Frontal cortex (tissue), 4 donors: ENCODE data around the gene RSBN1L. TPM values are rescaled to one million over a fixed set of nuclear protein-coding genes. Genes with fewer than 3 reads are reported as not detected.
"Not testable (repeated sequence)": the region's sequence is repeated elsewhere in the genome, so short reads cannot be mapped to it uniquely, and the experiment has no call there.

Source experiments
- DNase-seq, 2 donors: peaks; one replicate each; pipeline ENCODE4 v3.0.0; 2012; ENCODE audit warnings: low spot score in 2 of 2
- FAIRE-seq: peaks from 2 replicates; lab custom pipeline; 2012; peaks lifted over from hg19 to GRCh38; lab: Jason Lieb, UNC
- total RNA-seq: library from RNA; depleted of rRNA; stranded (reverse); fragments of >200 nt; gene quantifications from one replicate; pipeline ENCODE4 v1.2.3, GENCODE V29; 2014
- donor health status: control.
- donor health status: control.
- donor health status: control.

The RSBN1L gene
- total RNA-seq, 1 donor from 2014 or later, result 92.9 TPM

DNA sequence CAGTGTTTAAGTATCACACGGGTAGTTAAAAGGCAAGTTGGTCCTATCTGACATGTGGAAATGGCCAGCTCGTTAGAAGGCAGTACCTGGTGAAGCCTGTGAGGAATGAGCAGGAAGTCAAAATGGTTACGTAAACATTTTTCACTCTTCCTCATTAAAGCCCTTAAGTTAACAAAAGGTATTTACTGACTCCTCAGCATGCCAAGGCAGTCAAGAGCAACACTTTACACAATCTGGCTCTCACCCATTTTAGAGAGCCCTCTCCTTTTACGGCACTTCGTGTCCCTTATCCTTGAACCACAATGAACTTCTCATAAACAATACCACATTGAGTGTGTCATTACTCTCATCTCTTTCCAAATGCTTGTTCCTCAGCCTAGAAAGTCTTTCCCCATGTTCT, 11.0 kb upstream of the RSBN1L start:
- FAIRE-seq, result no peak
- DNase-seq, result no peak

DNA sequence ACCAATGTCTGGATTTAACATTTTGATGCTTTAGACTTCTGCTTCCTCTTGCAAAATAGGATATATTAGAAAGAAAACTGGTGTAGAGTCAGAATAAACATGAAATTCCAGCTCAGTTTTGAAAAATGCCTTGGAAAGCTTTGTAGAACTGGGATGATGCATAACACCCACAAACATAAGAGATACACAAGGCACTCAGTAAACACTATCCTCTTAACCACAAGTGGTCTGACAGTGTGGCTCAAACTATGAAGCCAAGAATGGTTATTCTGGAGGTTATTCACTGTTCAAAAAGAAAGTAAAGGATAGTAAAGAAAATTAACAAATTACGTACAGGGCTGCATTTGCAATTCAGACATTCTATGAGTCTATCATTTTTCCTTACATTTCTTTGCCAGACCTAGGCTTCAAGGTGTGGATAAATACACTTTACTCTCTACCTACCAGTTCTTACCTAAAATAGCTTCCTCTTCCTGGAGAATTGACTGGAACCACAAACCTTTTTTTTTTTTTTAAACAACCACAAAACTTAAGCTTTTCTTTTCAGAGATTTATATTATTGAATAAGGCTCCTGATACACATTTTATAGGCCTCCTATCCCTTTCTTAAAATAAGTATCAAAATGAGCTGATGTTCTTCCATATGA, 9.0 kb upstream of the RSBN1L start:
- no peak for FAIRE-seq
- DNase-seq, result no peak

DNA sequence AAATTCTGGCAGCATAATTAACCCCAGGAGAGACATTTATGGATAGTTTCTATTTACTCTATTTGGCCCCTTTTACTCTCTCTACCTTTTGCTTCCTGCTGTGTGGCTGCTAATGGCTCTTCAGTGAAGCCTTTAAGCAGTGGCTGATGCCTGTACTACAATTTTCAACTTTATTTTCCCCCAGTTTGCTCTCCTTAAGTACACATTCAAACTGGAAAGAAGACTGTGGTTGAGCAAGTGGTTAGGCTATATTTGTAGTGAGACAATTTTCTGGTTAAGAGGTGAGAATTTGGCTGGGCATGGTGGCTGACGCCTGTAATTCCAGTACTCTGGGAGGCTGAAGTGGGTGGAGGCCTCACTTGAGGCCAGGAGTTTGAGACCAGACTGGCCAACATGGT, 8.5 kb upstream of the RSBN1L start:
- DNase-seq, result no peak
- no peak for FAIRE-seq

DNA sequence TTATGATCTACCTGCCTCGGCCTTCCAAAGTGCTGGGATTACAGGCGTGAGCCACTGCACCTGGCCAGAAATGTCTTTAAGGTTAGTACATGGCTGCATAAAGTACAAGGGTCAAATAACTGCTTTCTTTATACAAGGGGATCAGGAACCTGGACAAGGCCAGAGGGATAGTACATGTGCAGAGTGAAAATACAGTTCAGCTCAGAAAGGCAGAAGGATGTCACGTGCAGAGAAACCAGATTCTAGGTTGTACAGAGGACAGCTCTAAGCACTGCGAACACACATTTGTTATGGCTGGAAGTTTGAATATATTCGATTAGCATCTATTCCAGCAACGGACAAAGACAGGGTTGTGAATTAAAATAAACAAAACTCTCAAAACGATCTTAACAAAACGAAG, 6.0 kb upstream of the RSBN1L start:
- DNase-seq (no peak), FAIRE-seq (no peak)

DNA sequence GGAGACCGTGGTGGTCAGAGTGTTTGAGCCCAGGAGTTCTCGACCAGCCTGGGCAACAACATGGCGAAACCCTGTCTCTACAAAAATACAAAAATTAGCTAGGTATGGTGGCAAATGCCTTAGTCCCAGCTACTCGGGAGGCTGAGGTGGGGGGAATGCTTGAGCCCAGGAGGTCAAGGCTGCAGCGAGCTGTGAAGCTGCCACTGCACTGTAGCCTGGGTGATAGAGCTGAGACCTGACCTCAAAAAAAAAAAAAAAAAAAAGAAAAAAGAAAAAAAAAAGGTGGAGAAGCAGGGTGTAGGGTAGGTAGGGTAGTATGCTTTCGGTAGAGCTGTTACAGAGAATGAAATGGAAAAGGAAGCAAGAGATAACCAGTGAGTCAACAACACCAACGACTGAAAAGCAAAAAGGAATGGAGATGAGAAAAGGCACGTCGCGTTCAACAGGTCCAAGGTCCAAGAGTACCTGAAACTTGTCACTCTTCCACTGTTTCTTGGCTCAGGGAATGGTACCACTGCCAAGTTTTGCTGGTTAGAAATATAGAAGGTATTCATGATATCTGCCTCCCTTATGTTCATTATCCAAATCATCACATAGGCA, 4.3 kb upstream of the RSBN1L start:
- no peak for FAIRE-seq
- DNase-seq, result no peak

DNA sequence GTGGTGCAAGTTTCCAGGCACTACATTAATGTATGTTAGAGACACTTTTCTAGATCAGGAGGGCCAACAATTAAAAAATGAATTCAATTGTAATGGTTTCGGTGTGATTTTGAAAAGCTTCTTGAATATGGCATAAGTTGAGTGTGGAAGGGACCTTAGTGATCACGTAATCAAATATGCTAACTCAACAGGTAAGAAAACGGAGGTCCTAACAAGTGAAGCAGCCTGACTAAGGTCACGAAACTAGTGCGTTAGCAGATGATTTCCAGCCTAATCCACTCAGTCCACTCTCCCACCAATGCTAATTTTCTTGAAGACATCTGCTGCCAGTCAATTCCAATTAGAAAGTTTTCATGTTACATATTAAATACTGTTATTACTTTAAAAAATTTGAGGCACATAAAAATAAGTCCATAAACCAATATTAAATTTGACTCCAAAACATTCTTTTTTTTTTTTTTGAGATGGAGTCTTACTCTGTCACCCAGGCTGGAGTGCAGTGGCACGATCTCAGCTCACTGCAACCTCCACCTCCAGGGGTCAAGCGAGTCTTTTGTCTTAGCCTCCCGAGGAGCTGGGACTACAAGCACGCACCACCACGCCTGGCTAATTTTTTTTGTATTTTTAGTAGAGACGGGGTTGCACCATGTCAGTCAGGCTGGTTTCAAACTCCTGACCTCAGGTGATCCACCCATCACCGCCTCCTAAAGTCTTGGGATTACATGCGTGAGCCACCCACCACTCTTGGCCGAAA, 2.3 kb upstream of the RSBN1L start:
- no peak for FAIRE-seq
- no peak for DNase-seq

DNA sequence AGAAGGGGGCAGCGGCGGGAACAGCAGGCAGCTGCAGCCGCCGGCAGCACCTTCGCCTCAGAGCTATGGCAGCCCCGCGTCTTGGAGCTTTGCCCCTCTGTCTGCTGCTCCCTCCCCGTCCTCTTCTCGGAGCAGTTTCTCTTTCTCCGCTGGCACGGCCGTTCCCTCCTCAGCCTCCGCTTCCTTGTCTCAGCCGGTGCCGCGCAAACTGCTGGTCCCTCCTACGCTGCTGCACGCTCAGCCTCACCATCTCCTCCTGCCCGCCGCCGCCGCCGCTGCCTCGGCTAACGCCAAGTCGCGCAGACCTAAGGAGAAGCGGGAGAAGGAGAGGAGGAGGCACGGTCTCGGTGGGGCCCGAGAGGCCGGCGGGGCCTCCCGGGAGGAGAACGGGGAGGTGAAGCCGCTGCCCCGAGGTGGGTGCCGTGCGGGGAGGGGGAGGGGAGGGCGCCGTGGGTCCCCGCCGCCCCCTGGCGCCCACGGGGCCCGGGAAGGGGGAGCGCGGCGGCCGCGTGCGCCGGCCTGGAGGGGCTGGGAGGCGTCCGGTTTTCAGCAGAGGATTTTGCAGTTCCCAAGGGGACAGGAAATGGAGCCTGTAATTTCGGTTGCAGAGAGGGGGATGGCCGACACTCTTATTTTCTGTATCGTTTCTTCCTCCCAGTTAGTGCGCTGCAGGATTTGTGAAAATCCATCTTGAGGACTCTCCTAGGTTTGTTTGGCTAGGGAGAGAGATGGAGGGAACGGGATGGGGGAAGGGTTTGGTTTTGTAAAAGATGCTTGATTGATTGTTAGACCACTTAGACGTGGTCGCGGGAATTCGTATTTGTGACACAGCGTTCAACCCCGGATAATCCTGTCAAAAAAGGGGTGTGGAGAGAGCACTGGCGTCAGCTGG, 630 bp downstream of the RSBN1L start:
- DNase-seq, result peak; percentile 27 to 58
- FAIRE-seq, result no peak

DNA sequence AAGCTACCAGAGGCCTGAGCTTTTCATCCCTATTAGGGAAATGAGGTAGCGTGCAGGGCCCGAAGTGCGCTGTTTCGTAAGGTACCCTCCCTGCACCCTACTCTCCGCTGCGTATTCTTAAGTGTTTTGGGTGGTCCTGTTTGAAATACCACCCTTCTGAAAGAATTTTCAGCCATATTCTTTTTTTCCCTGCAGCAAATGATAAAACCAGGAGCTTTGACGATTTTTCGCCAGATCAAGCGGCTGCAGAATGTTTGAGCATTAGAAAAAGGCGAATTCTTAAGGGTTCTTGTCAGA, 1.2 kb downstream of the RSBN1L start:
- FAIRE-seq (no peak), DNase-seq (no peak)

DNA sequence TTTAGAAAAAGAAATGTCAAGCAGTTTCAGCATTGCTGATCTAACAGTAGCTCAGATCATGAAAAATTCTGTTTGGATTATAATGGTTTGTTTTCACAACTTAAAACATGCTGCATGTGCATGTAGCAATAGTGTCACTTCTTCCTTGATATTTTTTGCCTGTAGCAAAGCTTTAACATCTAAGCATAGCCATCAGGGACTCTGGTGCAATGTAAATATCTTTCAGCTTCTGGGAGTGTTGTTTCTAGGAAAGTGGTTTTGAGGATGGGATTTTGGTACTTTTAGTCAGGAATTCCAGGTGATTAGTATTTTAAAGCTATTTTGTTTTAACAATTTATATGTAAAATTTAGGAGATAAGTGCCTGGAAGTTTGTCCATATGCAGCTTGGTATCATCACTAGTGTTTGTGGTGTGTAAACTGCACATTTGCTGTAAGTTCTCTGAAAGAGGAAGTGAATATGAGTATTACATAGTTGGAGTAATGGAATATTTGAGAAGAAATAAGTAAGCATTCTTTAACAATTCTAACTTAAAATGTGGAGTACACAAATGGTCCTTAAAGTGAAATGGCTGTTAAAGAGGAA, 1.9 kb downstream of the RSBN1L start:
- FAIRE-seq (no peak), DNase-seq (no peak)

DNA sequence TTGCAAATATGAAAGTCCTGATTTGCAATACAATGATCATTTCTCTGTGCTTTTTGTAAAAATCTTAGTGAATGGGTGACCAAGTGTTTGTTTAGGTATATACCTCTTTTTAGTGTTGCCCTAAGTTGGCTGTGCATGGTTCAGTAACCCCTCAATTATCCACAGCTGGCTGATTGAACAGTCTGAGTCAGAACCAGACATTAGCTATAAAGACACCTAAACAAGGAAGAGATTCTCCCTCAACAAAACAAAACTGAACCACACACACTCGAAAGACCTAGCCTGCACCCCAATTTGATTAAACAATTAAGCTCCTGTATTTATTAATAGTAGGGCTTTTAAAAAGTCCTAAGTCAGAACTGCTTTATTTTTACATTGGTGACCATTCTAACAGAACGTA, 2.8 kb downstream of the RSBN1L start:
- FAIRE-seq (no peak), DNase-seq (no peak)

DNA sequence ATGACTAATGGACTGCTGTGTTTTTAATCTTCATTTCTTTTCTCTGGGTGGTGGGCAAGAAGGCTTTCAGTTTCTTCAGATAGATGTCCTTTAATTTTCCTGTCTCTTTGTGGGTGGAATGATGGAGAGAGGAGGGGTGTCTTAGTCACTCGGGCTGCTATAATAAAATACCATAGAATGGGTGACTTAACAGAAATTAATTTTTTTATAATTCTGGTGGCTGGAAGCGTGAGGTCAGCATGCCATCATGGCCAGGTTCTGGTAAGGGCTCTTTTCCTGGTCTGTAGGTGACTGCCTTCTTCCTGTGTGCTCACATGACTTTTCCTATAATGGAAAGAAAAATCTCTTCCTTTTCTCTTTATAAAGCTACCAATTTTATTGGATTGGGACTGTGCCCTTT, 6.3 kb downstream of the RSBN1L start:
- FAIRE-seq, result no peak
- no peak for DNase-seq

DNA sequence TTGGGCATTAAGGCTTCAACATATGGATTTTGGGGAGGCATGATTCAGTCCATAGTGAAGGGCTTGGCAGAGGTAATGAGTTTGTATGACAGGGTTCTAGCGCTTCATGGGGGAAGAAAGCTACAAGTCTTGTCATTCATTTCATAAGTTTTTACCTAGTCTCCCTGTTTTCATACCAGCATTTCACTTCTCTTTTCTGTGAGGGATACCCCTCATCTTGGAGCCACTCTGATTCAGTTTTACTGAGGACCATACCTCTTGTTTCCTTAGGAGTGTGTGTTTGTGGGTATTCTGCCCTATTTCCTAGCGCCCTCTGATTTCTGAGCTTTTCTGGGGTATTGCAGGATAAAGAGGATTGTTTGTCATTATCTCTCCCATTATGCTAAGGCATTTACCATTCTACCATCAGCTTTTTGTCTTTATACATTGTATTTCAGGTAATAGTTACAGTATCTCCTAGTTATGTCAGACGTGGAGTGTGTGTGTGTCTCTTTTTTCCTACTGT, 6.8 kb downstream of the RSBN1L start:
- no peak for FAIRE-seq
- no peak for DNase-seq

DNA sequence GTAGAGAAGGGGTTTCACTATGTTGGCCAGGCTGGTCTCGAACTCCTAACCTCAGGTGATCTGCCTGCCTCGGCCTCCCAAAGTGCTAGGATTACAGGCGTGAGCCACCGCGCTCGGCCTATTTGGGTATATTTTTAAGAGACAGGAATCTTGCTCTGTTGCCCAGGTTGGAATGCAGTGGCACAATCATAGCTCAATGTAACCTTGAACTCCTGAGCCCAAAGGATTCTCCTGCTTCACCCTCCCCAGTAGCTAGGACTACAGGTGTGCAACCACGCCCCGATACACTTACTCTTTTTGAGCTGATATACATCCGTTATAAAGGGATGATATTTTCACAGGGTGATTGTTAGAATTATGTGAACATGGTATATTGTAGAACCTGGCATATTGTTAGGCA, 7.4 kb downstream of the RSBN1L start:
- DNase-seq, FAIRE-seq: not testable (repeated sequence)

DNA sequence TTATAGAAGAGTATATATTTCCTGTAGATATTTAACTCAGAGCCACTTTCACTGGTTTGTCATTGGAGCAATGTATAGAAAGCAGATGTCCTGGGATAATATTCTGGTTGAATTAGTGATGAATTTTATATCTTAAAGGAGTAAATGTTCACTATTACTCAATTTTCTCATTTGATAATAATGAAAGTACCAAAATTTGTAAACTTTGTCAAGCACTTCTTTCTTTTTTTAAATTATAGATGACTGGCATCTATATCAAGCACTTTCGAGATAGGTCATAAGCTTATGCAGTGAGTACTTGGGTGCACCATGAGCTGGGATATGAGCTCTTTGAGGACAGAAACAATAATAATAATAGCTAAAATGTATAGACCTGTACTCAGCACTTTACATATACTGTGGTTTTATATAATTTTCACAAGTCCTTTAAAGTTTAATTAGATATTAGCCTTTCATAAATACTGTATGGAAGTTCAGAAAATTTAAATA, 11.3 kb downstream of the RSBN1L start:
- FAIRE-seq, result no peak

DNA sequence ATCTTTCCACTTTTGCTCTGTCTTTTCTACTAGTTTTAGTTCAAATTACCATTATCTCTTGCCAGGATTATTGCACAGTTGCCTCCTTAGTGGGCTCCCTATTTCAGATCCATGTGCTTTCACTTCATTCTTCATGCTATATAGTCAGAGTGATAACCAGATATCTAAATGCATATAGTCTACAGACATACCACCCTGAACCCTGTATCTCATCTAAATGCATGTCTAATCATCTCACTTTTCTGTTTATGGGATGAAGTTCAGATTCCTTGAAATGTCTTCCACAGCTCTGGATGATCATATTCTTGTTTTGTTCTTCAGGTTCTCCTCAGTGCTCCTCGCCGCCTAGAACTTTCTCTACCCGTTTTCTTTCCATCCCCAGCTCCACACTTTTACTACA, 13.8 kb downstream of the RSBN1L start:
- FAIRE-seq (no peak), DNase-seq (no peak)

More for the DNA sequence above, 11.3 kb downstream of the RSBN1L start:
- no peak for DNase-seq

DNA sequence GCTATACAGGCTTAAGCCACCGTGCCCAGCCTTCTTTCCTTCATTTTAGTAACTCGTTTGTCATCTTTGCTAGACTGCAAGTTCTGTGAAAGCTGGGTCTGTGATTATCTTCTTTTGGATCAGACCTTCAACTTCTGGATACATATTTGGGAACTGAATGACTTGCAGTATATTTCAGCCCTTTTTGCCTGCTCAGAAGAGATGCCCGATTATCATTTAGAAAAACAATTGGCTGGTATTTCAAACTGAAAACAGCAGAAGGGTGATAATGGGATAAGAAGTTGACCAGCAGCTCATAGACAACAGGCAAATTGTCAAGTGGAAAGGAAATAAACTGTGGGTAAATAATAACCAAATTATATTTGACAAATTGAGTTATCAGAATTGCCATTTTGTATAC, 14.6 kb downstream of the RSBN1L start:
- DNase-seq (no peak), FAIRE-seq (no peak)

DNA sequence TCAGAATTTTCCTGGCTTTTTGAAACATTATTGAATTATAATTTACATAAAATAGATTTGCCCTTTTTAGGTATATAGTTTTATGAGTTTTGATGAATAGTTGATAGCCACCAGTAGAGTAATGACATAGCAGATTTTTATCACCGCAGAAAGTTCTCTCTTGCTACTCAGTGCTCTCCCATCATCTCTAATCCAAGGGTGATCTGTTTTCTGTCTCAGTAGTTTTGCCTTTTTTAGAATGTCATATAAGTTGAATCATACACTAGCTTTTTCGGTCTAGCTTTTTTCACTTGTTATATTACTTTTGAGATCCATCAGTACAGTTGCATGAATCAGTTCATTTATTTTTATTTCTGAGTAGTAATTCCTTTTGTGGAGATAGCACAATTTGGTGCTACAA, 17.9 kb downstream of the RSBN1L start:
- FAIRE-seq (no peak), DNase-seq (no peak)

DNA sequence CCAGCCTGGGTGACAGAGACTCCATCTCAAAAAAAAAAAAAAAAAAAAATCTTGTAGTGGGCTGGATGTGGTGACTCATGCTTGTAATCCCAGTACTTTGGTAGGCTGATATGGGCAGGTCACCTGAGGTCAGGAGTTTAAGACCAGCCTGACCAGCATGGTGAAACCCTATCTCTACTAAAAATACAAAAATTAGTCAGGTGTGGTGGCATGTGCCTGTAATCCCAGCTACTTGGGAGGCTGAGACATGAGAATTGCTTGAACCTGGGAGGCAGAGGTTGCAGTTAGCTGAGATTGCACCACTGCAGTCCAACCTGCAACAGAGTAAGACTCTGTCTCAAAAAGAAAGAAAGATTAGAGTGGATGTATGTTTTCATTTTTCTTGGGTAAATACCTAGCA, 18.7 kb downstream of the RSBN1L start:
- FAIRE-seq, DNase-seq: not testable (repeated sequence)

DNA sequence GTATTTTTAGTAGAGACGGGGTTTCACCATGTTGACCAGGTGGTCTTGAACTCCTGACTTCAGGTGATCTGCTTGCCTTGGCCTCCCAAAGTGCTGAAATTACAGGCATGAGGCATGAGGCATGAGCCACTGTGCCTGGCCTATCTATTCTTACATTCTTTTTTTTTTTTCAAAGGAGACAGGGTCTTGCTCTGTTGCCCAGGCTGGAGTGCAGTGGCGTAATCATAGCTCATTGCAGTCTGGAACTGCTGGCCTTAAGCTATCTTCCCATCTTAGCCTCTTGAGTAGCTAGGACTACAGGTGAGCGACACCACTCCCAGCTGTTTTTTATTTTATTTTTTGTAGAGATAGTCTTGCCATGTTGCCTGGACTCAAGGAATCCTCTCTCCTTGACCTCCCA, 20.5 kb downstream of the RSBN1L start:
- FAIRE-seq, result no peak
- no peak for DNase-seq

DNA sequence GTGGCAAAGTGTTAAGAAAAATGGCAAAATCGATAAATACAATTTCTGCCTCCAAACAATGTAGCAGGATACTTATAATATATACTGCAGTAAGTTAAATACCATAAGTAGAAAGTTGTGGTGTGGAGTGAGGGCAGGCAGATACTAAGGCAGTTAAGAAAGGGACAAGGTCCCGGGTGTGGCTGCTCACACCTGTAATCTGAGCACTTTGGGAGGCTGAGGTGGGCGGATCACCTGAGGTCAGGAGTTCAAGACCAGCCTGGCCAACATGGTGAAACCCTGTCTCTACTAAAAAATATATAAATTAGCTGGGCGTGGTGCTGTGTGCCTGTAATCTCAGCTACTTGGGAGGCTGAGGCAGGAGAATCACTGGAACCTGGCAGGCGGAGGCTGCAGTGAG, 21.3 kb downstream of the RSBN1L start:
- not testable (repeated sequence) for DNase-seq, FAIRE-seq
